Cardiac muscle cell (in vitro differentiated cells and primary cell): ENCODE data around the gene ZFAND4. TPM values are rescaled to one million over a fixed set of nuclear protein-coding genes. Genes with fewer than 3 reads are reported as not detected.
A peak's percentile ranks its signal among the peaks of the same experiment; 100 is the strongest.

Experiments
- DNase-seq, 2 donors: peaks; one replicate each; pipeline versions ENCODE4 v3.0.0 to v3.0.0-alpha.2; 2010 to 2017; ENCODE audit warnings: low read depth in 1 of 2, low spot score in 1 of 2
- H3K27ac ChIP-seq: fragments of 200-600 bp; sonication (generic); 2 replicates; pipeline ENCODE4 v1.5.1; 2016
- H3K27me3 ChIP-seq: fragments of 200-600 bp; sonication (generic); 2 replicates; pipeline ENCODE4 v1.6.0; 2016; ENCODE audit warnings: control low read depth
- H3K36me3 ChIP-seq: fragments of 200-600 bp; sonication (generic); 2 replicates; pipeline ENCODE4 v1.5.1; 2016; ENCODE audit warnings: control low read depth
- H3K4me1 ChIP-seq: fragments of 200-600 bp; sonication (generic); 2 replicates; pipeline ENCODE4 v1.8.1; 2017; ENCODE audit warnings: low read depth, mild to moderate bottlenecking, mixed run types
- H3K4me3 ChIP-seq: fragments of 200-600 bp; sonication (generic); 2 replicates; pipeline ENCODE4 v1.5.1; 2016; ENCODE audit warnings: mild to moderate bottlenecking
- H3K9me3 ChIP-seq: fragments of 200-600 bp; sonication (generic); 2 replicates; pipeline ENCODE4 v1.5.1; 2017; ENCODE audit warnings: low read depth, mild to moderate bottlenecking, control low read depth
- polyA plus RNA-seq: library from polyadenylated mRNA; unstranded; fragments of >200 nt; fragmentation: Nextera tagmentation; extraction: Ambion mirVana; gene quantifications from 2 replicates; pipeline ENCODE4 v1.2.1, GENCODE V29; 2016
- total RNA-seq: library from RNA; depleted of rRNA; stranded (reverse); fragments of >200 nt; gene quantifications from 2 replicates; pipeline ENCODE4 v1.2.3, GENCODE V29; 2016
- TF ChIP-seq, protein P1 (sequence below): IDR thresholded peaks from 2 replicates; pipeline ENCODE4 v1.5.1; 2012; ENCODE audit warnings: low read depth, mild to moderate bottlenecking, low read length

The ZFAND4 gene
- total and polyA plus RNA-seq, 2 experiments from 2014 or later: 9.6 to 21.0 TPM

DNA sequence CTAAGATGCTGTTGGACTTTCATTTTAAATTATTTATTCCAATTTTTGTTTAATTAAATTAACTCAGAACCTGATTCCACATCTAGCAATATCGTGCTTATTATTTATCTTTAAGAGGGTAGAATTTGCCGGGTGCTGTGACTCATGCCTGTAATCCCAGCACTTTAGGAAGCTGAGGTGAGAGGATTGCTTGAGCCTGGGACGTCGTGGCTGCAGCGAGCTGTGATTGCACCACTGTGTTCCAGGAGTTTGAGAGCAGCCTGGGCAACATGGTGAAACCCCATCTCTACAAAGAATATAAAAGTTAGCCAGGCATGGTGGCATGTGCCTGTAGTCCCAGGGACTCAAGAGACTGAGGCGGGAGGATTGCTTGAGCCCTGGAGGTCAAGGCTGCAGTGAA is 47.8 kb downstream of the ZFAND4 start:
- TF ChIP-seq, protein P1, sequence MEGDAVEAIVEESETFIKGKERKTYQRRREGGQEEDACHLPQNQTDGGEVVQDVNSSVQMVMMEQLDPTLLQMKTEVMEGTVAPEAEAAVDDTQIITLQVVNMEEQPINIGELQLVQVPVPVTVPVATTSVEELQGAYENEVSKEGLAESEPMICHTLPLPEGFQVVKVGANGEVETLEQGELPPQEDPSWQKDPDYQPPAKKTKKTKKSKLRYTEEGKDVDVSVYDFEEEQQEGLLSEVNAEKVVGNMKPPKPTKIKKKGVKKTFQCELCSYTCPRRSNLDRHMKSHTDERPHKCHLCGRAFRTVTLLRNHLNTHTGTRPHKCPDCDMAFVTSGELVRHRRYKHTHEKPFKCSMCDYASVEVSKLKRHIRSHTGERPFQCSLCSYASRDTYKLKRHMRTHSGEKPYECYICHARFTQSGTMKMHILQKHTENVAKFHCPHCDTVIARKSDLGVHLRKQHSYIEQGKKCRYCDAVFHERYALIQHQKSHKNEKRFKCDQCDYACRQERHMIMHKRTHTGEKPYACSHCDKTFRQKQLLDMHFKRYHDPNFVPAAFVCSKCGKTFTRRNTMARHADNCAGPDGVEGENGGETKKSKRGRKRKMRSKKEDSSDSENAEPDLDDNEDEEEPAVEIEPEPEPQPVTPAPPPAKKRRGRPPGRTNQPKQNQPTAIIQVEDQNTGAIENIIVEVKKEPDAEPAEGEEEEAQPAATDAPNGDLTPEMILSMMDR: no peak
- no peak overlapping the region for H3K4me3 ChIP-seq

DNA sequence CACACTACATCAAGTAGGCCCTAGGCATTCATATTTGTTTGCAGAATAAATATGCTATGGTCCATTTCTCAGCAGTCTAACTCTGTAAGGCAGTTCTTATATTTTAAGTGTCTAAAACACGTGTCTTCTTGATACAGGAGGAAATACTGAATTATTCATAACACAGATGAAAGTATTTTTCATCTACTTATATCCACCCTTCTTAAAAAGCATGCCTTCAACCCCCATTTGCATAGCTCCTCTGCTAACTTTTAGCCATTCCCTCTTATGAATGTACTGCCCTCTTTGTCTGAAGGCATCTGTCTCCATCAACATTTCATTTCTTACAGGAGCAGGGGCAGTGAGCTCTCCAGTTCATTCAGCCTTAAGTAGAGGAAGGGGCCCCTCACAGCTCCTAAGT is 57.7 kb downstream of the ZFAND4 start:
- no peak overlapping the region for H3K27ac ChIP-seq

More for the DNA sequence above, 47.8 kb downstream of the ZFAND4 start:
- peak in 1 of 2 donors; percentile 34 for DNase-seq
- Histone ChIP-seq H3K27ac (no peak overlapping the region), H3K4me1 (no peaks in the 10 kb centered on the region), H3K27me3 (no peaks in the 10 kb centered on the region), H3K36me3 (no peaks in the 10 kb centered on the region), H3K9me3 (no peaks in the 10 kb centered on the region)

DNA sequence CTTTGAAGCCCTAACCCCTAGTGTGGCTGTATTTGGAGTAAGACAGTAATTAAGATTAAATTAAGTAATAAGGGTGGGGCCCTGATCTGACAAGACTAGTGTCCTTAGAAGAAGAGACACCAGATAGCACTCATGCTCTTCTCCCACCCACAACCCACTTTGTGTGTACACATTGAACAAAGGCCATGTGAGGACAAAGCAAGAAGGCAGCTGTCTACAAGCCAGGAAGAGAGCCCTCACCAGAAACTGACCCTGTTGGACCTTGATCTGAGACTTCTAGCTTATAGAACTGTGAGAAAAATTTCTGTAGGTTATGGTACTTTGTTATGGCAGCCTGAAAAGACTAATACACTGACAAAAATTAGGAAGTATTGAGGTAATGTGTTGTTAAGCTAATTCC is 59.8 kb downstream of the ZFAND4 start:
- Histone ChIP-seq H3K9me3 (no peaks in the 10 kb centered on the region), H3K27me3 (no peaks in the 10 kb centered on the region), H3K27ac (no peak overlapping the region), H3K4me3 (no peak overlapping the region), H3K4me1 (no peaks in the 10 kb centered on the region), H3K36me3 (no peaks in the 10 kb centered on the region)
- DNase-seq: no peak
- TF ChIP-seq, protein P1: no peak

More for the DNA sequence above, 57.7 kb downstream of the ZFAND4 start:
- Histone ChIP-seq H3K4me1 (no peaks in the 10 kb centered on the region), H3K36me3 (no peaks in the 10 kb centered on the region), H3K9me3 (no peaks in the 10 kb centered on the region), H3K27me3 (no peaks in the 10 kb centered on the region), H3K4me3 (no peak overlapping the region)
- no peak for DNase-seq
- TF ChIP-seq, protein P1: no peak

DNA sequence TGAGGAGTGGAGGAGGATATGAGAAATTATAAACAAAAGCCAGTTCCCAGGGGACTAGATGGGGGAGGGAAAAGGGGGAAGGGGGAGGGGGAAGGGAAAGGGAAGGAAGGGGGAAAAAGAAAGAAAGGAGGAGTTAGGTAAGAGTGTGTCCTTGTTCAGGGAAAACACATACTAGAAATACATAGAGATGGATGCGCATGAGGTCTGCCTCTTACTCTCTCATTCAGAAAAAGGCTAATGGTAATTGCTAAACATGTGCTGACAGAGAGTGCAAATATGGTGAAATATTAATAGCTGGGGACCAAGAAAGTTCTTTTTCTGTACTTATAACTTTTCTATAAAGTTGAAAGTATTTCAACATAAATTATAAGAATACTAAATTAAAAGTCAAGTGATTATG is 64.5 kb downstream of the ZFAND4 start:
- Histone ChIP-seq H3K4me1 (no peaks in the 10 kb centered on the region), H3K27ac (no peak overlapping the region), H3K36me3 (no peaks in the 10 kb centered on the region), H3K4me3 (no peak overlapping the region), H3K27me3 (peaks cover 9% of the 10 kb centered on the region), H3K9me3 (no peaks in the 10 kb centered on the region)
- TF ChIP-seq, protein P1: no peak
- DNase-seq: no peak

DNA sequence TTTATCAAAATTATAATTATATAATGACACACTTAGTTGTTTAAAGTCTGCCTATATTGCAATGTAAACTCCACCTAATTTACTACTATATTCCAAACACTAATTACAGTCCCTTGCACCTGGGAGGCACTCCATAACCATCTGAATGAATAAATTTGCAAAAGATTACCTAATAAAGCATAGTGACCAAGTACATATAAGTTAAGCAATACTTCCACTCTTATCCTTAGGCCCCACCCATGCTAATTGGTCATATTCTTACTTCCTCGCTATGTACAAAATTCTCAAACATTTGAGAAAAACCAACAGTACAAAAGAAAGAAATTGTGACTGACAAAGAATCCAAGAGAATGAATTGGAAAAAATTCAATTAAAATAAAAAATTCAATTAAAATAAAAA is 65.3 kb downstream of the ZFAND4 start:
- no peaks in the 10 kb centered on the region for H3K4me1 ChIP-seq
- H3K36me3 ChIP-seq: no peaks in the 10 kb centered on the region
- TF ChIP-seq, protein P1: no peak
- peaks cover 11% of the 10 kb centered on the region for H3K27me3 ChIP-seq
- H3K27ac ChIP-seq: no peak overlapping the region
- no peak overlapping the region for H3K4me3 ChIP-seq
- H3K9me3 ChIP-seq: no peaks in the 10 kb centered on the region
- no peak for DNase-seq

DNA sequence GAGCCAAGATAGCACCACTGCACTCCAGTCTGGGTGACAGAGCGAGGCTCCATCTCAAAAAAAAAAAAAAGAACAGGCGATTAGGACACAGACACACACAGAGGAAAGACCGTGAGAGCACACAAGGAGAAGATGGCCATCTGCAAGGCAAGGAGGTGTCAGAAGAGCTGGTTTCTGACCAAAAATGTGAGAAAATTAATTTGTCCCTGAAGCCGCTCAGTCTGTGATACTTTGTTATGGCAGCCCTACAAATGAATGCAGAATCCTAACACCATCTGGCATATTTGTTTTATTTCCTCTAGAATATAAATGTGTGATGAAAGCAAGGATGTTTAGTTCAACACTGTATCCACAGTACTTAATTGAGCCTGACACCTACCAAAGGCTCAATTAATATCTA is 69.7 kb downstream of the ZFAND4 start:
- H3K4me3 ChIP-seq: no peak overlapping the region
- H3K4me1 ChIP-seq: no peaks in the 10 kb centered on the region
- peaks cover 14% of the 10 kb centered on the region for H3K27me3 ChIP-seq
- H3K27ac ChIP-seq: no peak overlapping the region
- DNase-seq: no peak
- no peaks in the 10 kb centered on the region for H3K9me3 ChIP-seq
- no peaks in the 10 kb centered on the region for H3K36me3 ChIP-seq
- TF ChIP-seq, protein P1: no peak
